Omental fat pad (tissue), 4 donors: ENCODE data around the gene CLTC. TPM values are rescaled to one million over a fixed set of nuclear protein-coding genes. Genes with fewer than 3 reads are reported as not detected.
"Not testable (repeated sequence)": the region's sequence is repeated elsewhere in the genome, so short reads cannot be mapped to it uniquely, and the experiment has no call there.

ENCODE experiments used
- ATAC-seq: fragments of 150-250 bp; one replicate; pipeline ENCODE4 v1.9.1; 2016; ENCODE audit warnings: mild to moderate bottlenecking, moderate library complexity; ENCODE audit not compliant: low FRiP score
- DNase-seq: peaks from one replicate; pipeline ENCODE4 v3.0.0-alpha.2; 2019; ENCODE audit warnings: low spot score
- total RNA-seq, 4 donors: library from RNA; depleted of rRNA; stranded (reverse); fragments of >200 nt; gene quantifications; one replicate each; pipeline ENCODE4 v1.1.0, GENCODE V29; 2016
- TF ChIP-seq, protein P1 (sequence below), 3 donors: fragments of 450-650 bp; IDR thresholded peaks; one replicate each; pipeline ENCODE4 v1.5.1; 2016 to 2017; ENCODE audit warnings: antibody characterized with exemption in 3 of 3, mild to moderate bottlenecking in 3 of 3, moderate library complexity in 2 of 3

Gene CLTC
- total RNA-seq, 4 donors from 2014 or later: 217 to 241 (median 230) TPM

DNA sequence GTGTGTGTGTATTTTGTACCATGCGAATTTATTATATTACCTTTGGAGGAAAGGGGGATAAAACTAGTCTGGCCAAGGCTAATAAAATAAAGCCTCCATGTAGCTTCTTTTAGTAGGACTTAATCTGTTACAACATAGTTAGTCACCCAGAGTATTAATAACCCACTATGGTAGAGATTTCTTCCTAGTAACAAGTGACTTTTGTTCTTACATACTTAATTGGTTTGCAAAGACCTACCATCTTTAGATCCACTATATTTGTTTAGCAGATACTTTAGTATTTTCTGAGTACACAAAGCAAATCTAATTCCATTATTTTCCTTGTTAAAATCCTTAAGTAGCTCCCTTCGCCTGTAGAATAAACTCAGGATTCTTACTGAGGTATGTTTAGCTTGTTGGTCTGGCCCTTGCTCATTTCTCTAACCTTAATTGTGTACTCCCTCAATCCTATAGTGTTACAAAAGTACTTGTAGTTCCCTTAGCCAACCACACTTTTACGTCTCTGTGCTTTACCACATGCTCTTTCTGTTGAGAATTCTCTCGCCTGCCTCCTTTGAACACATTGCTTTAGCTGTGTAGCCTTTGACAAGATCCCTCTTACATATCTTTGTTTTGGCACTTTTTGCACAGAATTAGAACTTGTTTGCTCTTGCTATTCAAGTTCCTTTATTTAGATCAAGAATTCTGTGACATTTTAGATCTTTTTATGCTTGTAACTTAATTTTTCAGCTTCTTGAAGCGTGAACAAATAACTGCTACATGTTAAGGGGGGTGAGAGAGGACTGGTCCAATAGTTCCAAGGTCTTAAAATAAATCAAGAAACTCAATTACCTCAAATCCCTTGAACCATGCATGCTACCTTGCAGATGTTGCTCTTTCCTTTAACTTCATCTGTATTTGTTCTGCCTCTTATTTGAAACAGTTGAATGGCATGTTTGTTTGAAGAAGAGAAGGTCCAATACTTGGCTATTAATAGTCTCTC lies 23.8 kb downstream of the CLTC start:
- DNase-seq: no peak
- TF ChIP-seq, protein P1, sequence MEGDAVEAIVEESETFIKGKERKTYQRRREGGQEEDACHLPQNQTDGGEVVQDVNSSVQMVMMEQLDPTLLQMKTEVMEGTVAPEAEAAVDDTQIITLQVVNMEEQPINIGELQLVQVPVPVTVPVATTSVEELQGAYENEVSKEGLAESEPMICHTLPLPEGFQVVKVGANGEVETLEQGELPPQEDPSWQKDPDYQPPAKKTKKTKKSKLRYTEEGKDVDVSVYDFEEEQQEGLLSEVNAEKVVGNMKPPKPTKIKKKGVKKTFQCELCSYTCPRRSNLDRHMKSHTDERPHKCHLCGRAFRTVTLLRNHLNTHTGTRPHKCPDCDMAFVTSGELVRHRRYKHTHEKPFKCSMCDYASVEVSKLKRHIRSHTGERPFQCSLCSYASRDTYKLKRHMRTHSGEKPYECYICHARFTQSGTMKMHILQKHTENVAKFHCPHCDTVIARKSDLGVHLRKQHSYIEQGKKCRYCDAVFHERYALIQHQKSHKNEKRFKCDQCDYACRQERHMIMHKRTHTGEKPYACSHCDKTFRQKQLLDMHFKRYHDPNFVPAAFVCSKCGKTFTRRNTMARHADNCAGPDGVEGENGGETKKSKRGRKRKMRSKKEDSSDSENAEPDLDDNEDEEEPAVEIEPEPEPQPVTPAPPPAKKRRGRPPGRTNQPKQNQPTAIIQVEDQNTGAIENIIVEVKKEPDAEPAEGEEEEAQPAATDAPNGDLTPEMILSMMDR (IDR thresholded peaks at IDR 0.05): no peak
- ATAC-seq: no peak

GRCh38 chr17:59647288-59647687 lies 27.6 kb downstream of the CLTC start:
- TF ChIP-seq, protein P1 (IDR thresholded peaks at IDR 0.05): no peak
- DNase-seq (no peak), ATAC-seq (no peak)

DNA sequence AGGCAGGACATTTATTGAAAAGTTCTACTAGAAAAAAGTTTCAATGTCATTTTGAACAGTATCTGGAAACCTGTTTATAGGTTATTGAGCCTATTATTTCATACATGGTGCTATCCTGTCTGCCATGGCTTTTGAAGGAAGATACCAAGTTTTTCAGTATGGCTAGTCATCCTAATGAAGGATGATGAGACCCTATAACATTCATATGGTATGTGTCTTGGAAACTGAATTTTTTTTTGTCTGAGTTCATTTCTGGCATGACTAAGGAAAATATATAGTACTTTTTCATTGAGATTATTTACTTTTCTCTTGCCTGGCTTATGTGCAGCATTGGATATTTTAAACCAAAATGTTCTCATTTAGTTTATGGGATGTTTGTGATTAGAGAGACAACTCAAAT lies 30.2 kb downstream of the CLTC start:
- no peak for DNase-seq
- no peak for ATAC-seq
- TF ChIP-seq, protein P1 (IDR thresholded peaks at IDR 0.05): no peak

GRCh38 chr17:59650642-59651041 lies 30.9 kb downstream of the CLTC start:
- DNase-seq: no peak
- no peak for ATAC-seq
- TF ChIP-seq, protein P1 (IDR thresholded peaks at IDR 0.05): no peak

DNA sequence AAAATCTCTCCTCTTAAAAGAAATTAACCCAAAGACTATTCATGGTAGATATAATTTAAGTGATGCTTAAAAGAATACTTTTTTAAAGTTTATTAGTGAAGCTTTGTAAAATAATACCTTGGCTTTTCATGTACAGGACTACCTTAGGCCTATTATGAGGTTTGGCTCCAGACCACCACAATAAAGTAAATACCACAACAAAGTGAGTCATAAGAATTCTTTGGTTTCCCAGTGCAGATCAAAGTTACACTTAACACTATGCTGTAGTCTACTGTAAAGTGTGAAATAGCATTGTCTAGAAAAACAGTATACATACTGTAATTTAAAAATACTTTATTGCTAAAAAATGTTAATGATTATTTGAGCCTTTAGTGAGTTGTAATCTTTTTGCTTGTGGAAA lies 31.7 kb downstream of the CLTC start:
- TF ChIP-seq, protein P1 (IDR thresholded peaks at IDR 0.05): no peak
- DNase-seq (no peak), ATAC-seq (no peak)

- ATAC-seq (no peak), DNase-seq (no peak)
- TF ChIP-seq, protein P1 (IDR thresholded peaks at IDR 0.05): no peak
These were observed 32.4 kb downstream of the CLTC start for GRCh38 chr17:59652119-59652518.

- DNase-seq, ATAC-seq: not testable (repeated sequence)
These were observed 36.9 kb downstream of the CLTC start for GRCh38 chr17:59656624-59657023.
